Endothelial cell (in vitro differentiated cells): ENCODE results near the gene DDB1. TPM values are rescaled to one million over a fixed set of nuclear protein-coding genes. Genes with fewer than 3 reads are reported as not detected.

ENCODE experiments used
- DNase-seq: peaks from one replicate; pipeline ENCODE4 v3.0.0; 2021; ENCODE audit warnings: low spot score
- H3K27ac Mint-ChIP-seq: one replicate; pipeline ENCODE4 v1.8.0; 2021; ENCODE audit warnings: mixed read lengths, inconsistent platforms; ENCODE audit not compliant: unreplicated experiment
- H3K27me3 Mint-ChIP-seq: one replicate; pipeline ENCODE4 v1.8.0; 2021; ENCODE audit warnings: mild to moderate bottlenecking, moderate library complexity, mixed read lengths, inconsistent platforms; ENCODE audit not compliant: unreplicated experiment
- H3K36me3 Mint-ChIP-seq: one replicate; pipeline ENCODE4 v1.8.0; 2021; ENCODE audit warnings: mild to moderate bottlenecking, low read depth, mixed read lengths, inconsistent platforms; ENCODE audit not compliant: unreplicated experiment
- H3K4me1 Mint-ChIP-seq: one replicate; pipeline ENCODE4 v1.8.0; 2021; ENCODE audit warnings: mild to moderate bottlenecking, mixed read lengths, inconsistent platforms; ENCODE audit not compliant: unreplicated experiment
- H3K4me3 Mint-ChIP-seq: one replicate; pipeline ENCODE4 v1.8.0; 2021; ENCODE audit warnings: mild to moderate bottlenecking, mixed read lengths, inconsistent platforms; ENCODE audit not compliant: unreplicated experiment
- H3K9me3 Mint-ChIP-seq: one replicate; pipeline ENCODE4 v1.8.0; 2021; ENCODE audit warnings: mixed read lengths, inconsistent platforms; ENCODE audit not compliant: unreplicated experiment
- CTCF ChIP-seq: fragments of 200-600 bp; sonication (generic); IDR thresholded peaks from one replicate; pipeline ENCODE4 v1.5.0; 2021; ENCODE audit warnings: antibody characterized with exemption; ENCODE audit not compliant: unreplicated experiment
- total RNA-seq: library from RNA; stranded (reverse); fragmentation: NEBNext Ultra II Directional; extraction: Animal tissue kit (Norgen Biotek cat#: 25700); gene quantifications from one replicate; pipeline ENCODE4 v1.2.1, GENCODE V29; 2021; ENCODE audit not compliant: unreplicated experiment

The DDB1 gene
- total RNA-seq, 1 donor from 2014 or later: 239 TPM

DNA sequence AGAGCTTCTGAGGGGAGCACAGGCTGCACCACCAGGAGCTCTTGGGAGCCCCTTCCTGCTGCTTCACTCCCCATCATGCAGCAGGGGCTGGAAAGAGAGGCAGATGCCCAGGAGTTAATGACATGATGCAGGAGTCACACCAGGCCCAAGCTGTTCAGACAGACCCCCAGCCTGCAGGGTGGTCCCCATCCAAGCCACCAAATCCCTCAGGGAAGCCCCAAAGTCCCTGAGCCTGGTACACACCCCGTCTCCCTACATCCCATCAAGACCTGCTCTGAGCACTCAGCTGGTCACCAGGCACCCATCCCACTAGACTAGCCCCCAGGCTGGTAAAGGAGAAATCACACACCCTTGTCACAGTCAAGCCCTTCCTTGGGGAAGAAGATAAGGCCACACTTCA, 17.4 kb upstream of the DDB1 start:
- no peaks in the 10 kb centered on the region for H3K9me3 Mint-ChIP-seq
- H3K27ac Mint-ChIP-seq: no peak overlapping the region
- peaks cover 27% of the 10 kb centered on the region for H3K36me3 Mint-ChIP-seq
- H3K4me3 Mint-ChIP-seq: no peak overlapping the region
- peaks cover 6% of the 10 kb centered on the region for H3K27me3 Mint-ChIP-seq
- TF ChIP-seq CTCF: no peak
- H3K4me1 Mint-ChIP-seq: peaks cover 8% of the 10 kb centered on the region
- DNase-seq: no peak

GRCh38 chr11:61349916-61350315, 17.0 kb upstream of the DDB1 start:
- peaks cover 6% of the 10 kb centered on the region for H3K27me3 Mint-ChIP-seq
- H3K9me3 Mint-ChIP-seq: no peaks in the 10 kb centered on the region
- peaks cover 8% of the 10 kb centered on the region for H3K4me1 Mint-ChIP-seq
- no peak for TF ChIP-seq CTCF
- DNase-seq: no peak
- H3K4me3 Mint-ChIP-seq: peak overlapping the region; percentile 57
- peak overlapping the region; percentile 59 for H3K27ac Mint-ChIP-seq
- H3K36me3 Mint-ChIP-seq: peaks cover 27% of the 10 kb centered on the region

DNA sequence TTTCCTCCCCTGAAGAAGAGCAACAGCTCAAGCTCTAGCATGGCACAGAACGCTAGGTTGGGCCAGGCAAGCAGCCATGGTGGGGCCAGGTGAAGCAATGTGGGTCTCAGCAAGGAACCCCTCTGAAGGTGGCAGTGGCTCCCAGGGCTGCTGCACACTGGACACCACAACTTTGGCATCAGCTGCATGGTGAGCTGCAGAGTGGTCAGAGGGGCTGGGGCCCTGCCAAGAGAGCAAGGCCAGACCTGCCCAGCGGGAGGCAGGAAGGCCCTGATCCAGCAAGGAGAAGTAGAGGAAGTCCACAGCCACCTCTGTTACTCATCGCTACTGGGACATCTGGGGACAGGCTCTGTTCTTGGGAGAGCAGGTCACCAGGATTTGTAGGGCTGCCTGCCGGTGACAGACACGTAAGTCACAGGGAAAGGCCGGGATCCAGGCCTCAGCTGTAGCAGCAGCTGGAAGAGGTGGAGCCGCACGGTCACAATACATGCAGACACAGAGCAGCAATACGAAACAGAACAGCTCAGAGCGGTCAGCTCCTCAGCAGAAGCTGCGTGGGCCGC, 16.4 kb upstream of the DDB1 start:
- H3K4me1 Mint-ChIP-seq: peaks cover 8% of the 10 kb centered on the region
- H3K4me3 Mint-ChIP-seq: no peak overlapping the region
- no peak overlapping the region for H3K27ac Mint-ChIP-seq

GRCh38 chr11:61347916-61348461, 15.1 kb upstream of the DDB1 start:
- Mint-ChIP-seq H3K4me1 (peaks cover 8% of the 10 kb centered on the region), H3K27ac (no peak overlapping the region), H3K27me3 (peaks cover 8% of the 10 kb centered on the region), H3K4me3 (no peak overlapping the region), H3K36me3 (peaks cover 27% of the 10 kb centered on the region), H3K9me3 (no peaks in the 10 kb centered on the region)
- no peak for DNase-seq
- no peak for TF ChIP-seq CTCF

More for the DNA sequence above, 16.4 kb upstream of the DDB1 start:
- Mint-ChIP-seq H3K27me3 (peaks cover 9% of the 10 kb centered on the region), H3K9me3 (no peaks in the 10 kb centered on the region), H3K36me3 (peaks cover 33% of the 10 kb centered on the region)
- no peak for TF ChIP-seq CTCF
- DNase-seq: no peak
